A549 (cell line): Measurements from ENCODE around the gene OLIG1.

Experiments
- CTCF ChIP-seq: fragments of >200 bp; sonication (Bioruptor Twin); formaldehyde crosslinking; IDR thresholded peaks from 3 replicates; pipeline ENCODE4 v1.5.1; 2016
- EP300 ChIP-seq, 2 experiments: fragments of >200 bp; sonication (Bioruptor Twin); formaldehyde crosslinking; IDR thresholded peaks; 2 replicates in 1 of 2; 3 replicates in 1 of 2; pipeline ENCODE4 v1.6.1; 2016 to 2017
- ESRRA ChIP-seq: fragments of 150-350 bp; IDR thresholded peaks from 2 replicates; pipeline ENCODE4 v1.6.1; 2014; ENCODE audit warnings: mild to moderate bottlenecking, low read length, borderline replicate concordance
- HDAC2 ChIP-seq: fragments of 200-600 bp; sonication (generic); IDR thresholded peaks from 2 replicates; pipeline ENCODE4 v1.6.1; 2016
- KDM5A ChIP-seq: fragments of 200-600 bp; sonication (generic); IDR thresholded peaks from 2 replicates; pipeline ENCODE4 v1.6.1; 2016; ENCODE audit warnings: antibody characterized with exemption, mild to moderate bottlenecking
- MYC ChIP-seq: IDR thresholded peaks from 2 replicates; pipeline ENCODE4 v1.6.1; 2012; ENCODE audit warnings: mild to moderate bottlenecking, inconsistent platforms, low read length, improper control_type of control experiment, borderline replicate concordance
- POLR2A ChIP-seq: IDR thresholded peaks from 2 replicates; pipeline ENCODE4 v1.6.1; 2012; ENCODE audit warnings: mild to moderate bottlenecking, low read length
- POLR2AphosphoS2 ChIP-seq: conservative IDR thresholded peaks from 2 replicates; pipeline ENCODE4 v1.6.1; 2012; ENCODE audit warnings: low read length, improper control_type of control experiment, inconsistent platforms
- RAD21 ChIP-seq, 2 experiments: fragments of >200 bp in 1 of 2; sonication (Bioruptor Twin) in 1 of 2; formaldehyde crosslinking in 1 of 2; IDR thresholded peaks in 1 of 2; conservative IDR thresholded peaks in 1 of 2; 2 replicates in 1 of 2; 3 replicates in 1 of 2; pipeline ENCODE4 v1.6.1; 2012 to 2018; ENCODE audit warnings: inconsistent platforms in 1 of 2
- RFX5 ChIP-seq: fragments of 450-650 bp; IDR thresholded peaks from 2 replicates; pipeline ENCODE4 v1.7.1; 2014; ENCODE audit warnings: antibody characterized with exemption, mild to moderate bottlenecking, moderate library complexity
- TF ChIP-seq, protein P1 (sequence below): IDR thresholded peaks from 2 replicates; pipeline ENCODE4 v1.6.1; 2012
- TF ChIP-seq, protein P2 (sequence below): IDR thresholded peaks from 2 replicates; pipeline ENCODE4 v1.6.1; 2012

GRCh38 chr21:33057385-33057940, 12.5 kb upstream of the OLIG1 start:
- TF ChIP-seq HDAC2 (no peak), POLR2A (no peak), POLR2AphosphoS2 (no peak), RAD21 (conservative IDR thresholded peaks at IDR 0.05 in 1 of 2, IDR thresholded peaks at IDR 0.05 in 1 of 2) (no peak), ESRRA (no peak), CTCF (no peak), RFX5 (no peak), EP300 (IDR thresholded peaks at IDR 0.05) (no peak), MYC (no peak), KDM5A (no peak)
- TF ChIP-seq, protein P1, sequence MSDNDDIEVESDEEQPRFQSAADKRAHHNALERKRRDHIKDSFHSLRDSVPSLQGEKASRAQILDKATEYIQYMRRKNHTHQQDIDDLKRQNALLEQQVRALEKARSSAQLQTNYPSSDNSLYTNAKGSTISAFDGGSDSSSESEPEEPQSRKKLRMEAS = no peak
- TF ChIP-seq, protein P2, sequence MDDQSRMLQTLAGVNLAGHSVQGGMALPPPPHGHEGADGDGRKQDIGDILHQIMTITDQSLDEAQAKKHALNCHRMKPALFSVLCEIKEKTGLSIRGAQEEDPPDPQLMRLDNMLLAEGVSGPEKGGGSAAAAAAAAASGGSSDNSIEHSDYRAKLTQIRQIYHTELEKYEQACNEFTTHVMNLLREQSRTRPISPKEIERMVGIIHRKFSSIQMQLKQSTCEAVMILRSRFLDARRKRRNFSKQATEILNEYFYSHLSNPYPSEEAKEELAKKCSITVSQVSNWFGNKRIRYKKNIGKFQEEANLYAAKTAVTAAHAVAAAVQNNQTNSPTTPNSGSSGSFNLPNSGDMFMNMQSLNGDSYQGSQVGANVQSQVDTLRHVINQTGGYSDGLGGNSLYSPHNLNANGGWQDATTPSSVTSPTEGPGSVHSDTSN = no peak
